ENCODE results near the gene PLLP. TPM values are rescaled to one million over a fixed set of nuclear protein-coding genes. Genes with fewer than 3 reads are reported as not detected.

PLLP gene
- total and polyA plus RNA-seq, 9 of the 15 experiments (the other 6 are each of a cell fraction or from before 2014, with no cell fraction given): 0.09 to 0.96 (median 0.27) TPM

GRCh38 chr16:57260294-57260929 lies 24.1 kb downstream of the PLLP start:
- ATAC-seq: peak; percentile 17
- H3K27ac ChIP-seq (ENCODE audit: extremely low read depth, low read depth, low read length): 0 out of 3 replicates have a peak overlapping the region, but pooled peaks have one; percentile 17
- peak; percentile 59 for TF ChIP-seq FOSL1 (tag; conservative IDR thresholded peaks at IDR 0.05)
- no peak for TF ChIP-seq ETV6 (IDR thresholded peaks at IDR 0.05; ENCODE audit: borderline replicate concordance in 1 of 2, low read depth in 2 of 2, low read length in 1 of 2)
- no peak for TF ChIP-seq ETV6 (CRISPR knock-in tag; IDR thresholded peaks at IDR 0.05; ENCODE audit: borderline replicate concordance)
- peak; percentile 20; the same call in 1 of the 2 replicates for TF ChIP-seq L3MBTL2 (IDR thresholded peaks at IDR 0.05)
- TF ChIP-seq RCOR1 (IDR thresholded peaks at IDR 0.05; ENCODE audit: borderline replicate concordance in 1 of 2, low read depth in 2 of 2, low read length in 2 of 2): no peak
- TF ChIP-seq KLF1 (tag; IDR thresholded peaks at IDR 0.05): no peak
- no peak for TF ChIP-seq BRF1 (IDR thresholded peaks at IDR 0.05; ENCODE audit: borderline replicate concordance, extremely low read depth, insufficient read length)
- TF ChIP-seq, protein P1, sequence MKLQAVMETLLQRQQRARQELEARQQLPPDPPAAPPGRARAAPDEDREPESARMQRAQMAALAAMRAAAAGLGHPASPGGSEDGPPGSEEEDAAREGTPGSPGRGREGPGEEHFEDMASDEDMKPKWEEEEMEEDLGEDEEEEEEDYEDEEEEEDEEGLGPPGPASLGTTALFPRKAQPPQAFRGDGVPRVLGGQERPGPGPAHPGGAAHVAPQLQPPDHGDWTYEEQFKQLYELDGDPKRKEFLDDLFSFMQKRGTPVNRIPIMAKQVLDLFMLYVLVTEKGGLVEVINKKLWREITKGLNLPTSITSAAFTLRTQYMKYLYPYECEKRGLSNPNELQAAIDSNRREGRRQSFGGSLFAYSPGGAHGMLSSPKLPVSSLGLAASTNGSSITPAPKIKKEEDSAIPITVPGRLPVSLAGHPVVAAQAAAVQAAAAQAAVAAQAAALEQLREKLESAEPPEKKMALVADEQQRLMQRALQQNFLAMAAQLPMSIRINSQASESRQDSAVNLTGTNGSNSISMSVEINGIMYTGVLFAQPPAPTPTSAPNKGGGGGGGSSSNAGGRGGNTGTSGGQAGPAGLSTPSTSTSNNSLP (IDR thresholded peaks at IDR 0.05; ENCODE audit: borderline replicate concordance, low read depth, low read length): no peak
- no peak for TF ChIP-seq TAF1 (IDR thresholded peaks at IDR 0.05; ENCODE audit: control insufficient read depth, extremely low read depth, insufficient read depth, low read length, severe bottlenecking)
- no peak for TF ChIP-seq NEUROD1 (IDR thresholded peaks at IDR 0.05; ENCODE audit: borderline replicate concordance, low read depth, low read length, partially characterized antibody)
- no peak for TF ChIP-seq ZNF143 (CRISPR knock-in tag; IDR thresholded peaks at IDR 0.05)
- TF ChIP-seq TAF9B (IDR thresholded peaks at IDR 0.05; ENCODE audit: partially characterized antibody): no peak
- TF ChIP-seq PML (IDR thresholded peaks at IDR 0.05; ENCODE audit: low read length): no peak
- no peak for TF ChIP-seq ZNF764 (CRISPR knock-in tag; IDR thresholded peaks at IDR 0.05; ENCODE audit: low read depth)
- TF ChIP-seq, protein P2, sequence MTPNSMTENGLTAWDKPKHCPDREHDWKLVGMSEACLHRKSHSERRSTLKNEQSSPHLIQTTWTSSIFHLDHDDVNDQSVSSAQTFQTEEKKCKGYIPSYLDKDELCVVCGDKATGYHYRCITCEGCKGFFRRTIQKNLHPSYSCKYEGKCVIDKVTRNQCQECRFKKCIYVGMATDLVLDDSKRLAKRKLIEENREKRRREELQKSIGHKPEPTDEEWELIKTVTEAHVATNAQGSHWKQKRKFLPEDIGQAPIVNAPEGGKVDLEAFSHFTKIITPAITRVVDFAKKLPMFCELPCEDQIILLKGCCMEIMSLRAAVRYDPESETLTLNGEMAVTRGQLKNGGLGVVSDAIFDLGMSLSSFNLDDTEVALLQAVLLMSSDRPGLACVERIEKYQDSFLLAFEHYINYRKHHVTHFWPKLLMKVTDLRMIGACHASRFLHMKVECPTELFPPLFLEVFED (CRISPR knock-in tag; conservative IDR thresholded peaks at IDR 0.05): no peak
- TF ChIP-seq ATF3 (IDR thresholded peaks at IDR 0.05): peak; percentile 70
- TF ChIP-seq ATF3 (CRISPR knock-in tag; conservative IDR thresholded peaks at IDR 0.05): no peak

More at GRCh38 chr16:57260294-57260929, 24.1 kb downstream of the PLLP start:
- Histone ChIP-seq H3K36me3 (ENCODE audit: control insufficient read depth, insufficient read depth, low read length) (no peaks in the 10 kb centered on the region), H3K4me1 (replicated peaks in 1 of 2; ENCODE audit: control insufficient read depth in 2 of 2, insufficient read depth in 2 of 2, low read length in 2 of 2) (peaks cover 17 to 36% of the 10 kb centered on the region in 2 experiments; a peak in 4 of 5 replicates), H3K9me1 (ENCODE audit: control insufficient read depth, insufficient read depth, low read length) (no peaks in the 10 kb centered on the region), H2AFZ (ENCODE audit: low read depth, low read length) (peak overlapping the region; percentile 82), H4K20me1 (replicated peaks; ENCODE audit: control insufficient read depth, insufficient read depth, low read length) (no peaks in the 10 kb centered on the region), H3K4me2 (ENCODE audit: insufficient read depth, low read length) (peak overlapping the region; percentile 42; the same call in 1 of the 2 replicates), H3K27me3 (ENCODE audit: control insufficient read depth in 2 of 2, insufficient read depth in 2 of 2, low read length in 2 of 2) (no peaks in the 10 kb centered on the region), H3K9me3 (replicated peaks; ENCODE audit: control insufficient read depth, insufficient read depth, low read depth, low read length) (no peaks in the 10 kb centered on the region), H3K4me3 (no peak overlapping the region), H3K9ac (ENCODE audit: insufficient read depth in 1 of 2, low read depth in 2 of 2, low read length in 2 of 2) (peak overlapping the region; percentile 2 to 82; a peak in 3 of 4 replicates), H3K79me2 (ENCODE audit: control insufficient read depth, insufficient read depth, low read length) (no peaks in the 10 kb centered on the region)
- POLR2A ChIA-PET: interaction anchor here (0.7 kb wide), 1 partner anchor 15 kb away, joined by 3 read pairs; the partner anchor contains the start of gene ARL2BP
- FAIRE-seq (peak; percentile 61), DNase-seq (ENCODE audit: extremely low read depth in 1 of 4, low spot score in 3 of 4) (peak in 3 of 4 experiments; percentile 42 to 44 (median 42))
- WGBS (ENCODE audit: insufficient coverage, low coverage, missing lambda C conversion rate): 16% methylated on average over 15 of the region's 16 CpGs
- in situ Hi-C loops (cut with MboI): no loop called here
- CTCF ChIA-PET (ENCODE audit: low intra/inter-chr PET ratio): no interaction called here
- BruUV-seq (replicated peaks): no TSS peak
- intact Hi-C loops (cut with micrococcal nuclease): no loop called here

Data from K562 (cell line).